Naive B cell (primary cell): Measurements from ENCODE around the gene HOXD13. TPM values are rescaled to one million over a fixed set of nuclear protein-coding genes. Genes with fewer than 3 reads are reported as not detected.

Experiments used
- ATAC-seq, 2 donors: fragments of 150-1000 bp; cut with Tn5 transposase; 2 replicates each; pipeline ENCODE4 v1.10.0; 2021; ENCODE audit warnings: low read depth in 2 of 2, mild to moderate bottlenecking in 2 of 2, moderate library complexity in 2 of 2
- DNase-seq: peaks from one replicate; pipeline ENCODE4 v3.0.0; 2022
- H3K27ac Mint-ChIP-seq, 6 donors: one replicate each; pipeline ENCODE4 v1.8.0; 2020 to 2022; ENCODE audit warnings: mild to moderate bottlenecking in 6 of 6, mixed read lengths in 6 of 6, moderate library complexity in 5 of 6, inconsistent platforms in 2 of 6
- H3K27me3 Mint-ChIP-seq, 3 donors: one replicate each; pipeline ENCODE4 v1.8.0; 2021 to 2022; ENCODE audit warnings: mixed read lengths in 3 of 3, mild to moderate bottlenecking in 1 of 3
- H3K36me3 Mint-ChIP-seq, 2 donors: one replicate each; pipeline ENCODE4 v1.8.0; 2020 to 2022; ENCODE audit warnings: mixed read lengths in 2 of 2, inconsistent platforms in 1 of 2, mild to moderate bottlenecking in 1 of 2
- H3K4me1 Mint-ChIP-seq, 3 donors: one replicate each; pipeline ENCODE4 v1.8.0; 2020 to 2022; ENCODE audit warnings: mixed read lengths in 3 of 3, inconsistent platforms in 1 of 3, mild to moderate bottlenecking in 1 of 3, moderate library complexity in 1 of 3
- H3K4me3 Mint-ChIP-seq, 8 donors: one replicate each; pipeline ENCODE4 v1.8.0; 2020 to 2022; ENCODE audit warnings: mild to moderate bottlenecking in 8 of 8, mixed read lengths in 8 of 8, moderate library complexity in 8 of 8, inconsistent platforms in 2 of 8
- H3K9me3 Mint-ChIP-seq, 7 donors: one replicate each; pipeline ENCODE4 v1.8.0; 2020 to 2022; ENCODE audit warnings: mixed read lengths in 7 of 7, mild to moderate bottlenecking in 5 of 7, inconsistent platforms in 2 of 7, moderate library complexity in 1 of 7
- polyA plus RNA-seq, 6 donors: library from polyadenylated mRNA; unstranded; fragments of 300-500 nt; fragmentation: Illumina TruSeq; gene quantifications; one replicate each; pipeline ENCODE4 v1.2.3, GENCODE V29; 2021; ENCODE audit warnings: low read depth in 6 of 6

The HOXD13 gene
- polyA plus RNA-seq, 6 donors from 2014 or later, result not detected

DNA sequence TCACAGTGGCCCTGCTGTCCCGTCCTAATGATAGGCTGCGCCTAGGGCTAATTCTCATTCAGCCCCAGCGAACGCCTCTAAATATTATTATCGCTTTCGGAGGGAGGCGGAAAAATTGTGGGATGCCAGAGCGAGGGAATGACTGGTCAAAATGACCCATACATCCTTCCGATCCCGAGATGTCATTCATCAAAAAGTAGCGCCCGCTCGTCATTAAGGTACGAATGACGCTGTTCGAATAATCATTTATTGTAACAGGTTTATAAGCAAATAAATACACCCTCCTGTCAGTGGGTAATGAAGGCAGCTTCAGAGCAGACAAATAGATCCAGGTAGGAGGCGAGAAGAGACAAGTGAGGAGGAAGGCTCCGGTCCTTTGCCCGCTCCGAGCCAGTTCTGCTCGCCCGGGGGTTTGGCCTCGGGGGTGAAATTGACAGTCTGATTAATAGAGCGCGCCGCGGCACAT, 8.7 kb upstream of the HOXD13 start, which contains the start of gene EVX2:
Gene EVX2 (minus strand): TSS at position 167 of the 466 bp plus-strand sequence. CDS start 186 bp downstream, outside the sequence.
- DNase-seq (no peak), ATAC-seq (no peak)
- Mint-ChIP-seq H3K27ac (peak within 1 kb of the TSS in 5 of 6 donors; percentile 49 to 98 (median 84)), H3K9me3 (peaks cover 5 to 54% (median 36%) of the 10 kb centered on the region in 7 donors), H3K4me1 (peaks cover 10 to 25% (median 21%) of the 10 kb centered on the region in 3 donors), H3K4me3 (peak within 1 kb of the TSS in 6 of 8 donors; percentile 24 to 75 (median 65)), H3K27me3 (peaks cover 64 to 83% (median 65%) of the 10 kb centered on the region in 3 donors), H3K36me3 (peaks cover 6 to 17% of the 10 kb centered on the region in 2 donors)

DNA sequence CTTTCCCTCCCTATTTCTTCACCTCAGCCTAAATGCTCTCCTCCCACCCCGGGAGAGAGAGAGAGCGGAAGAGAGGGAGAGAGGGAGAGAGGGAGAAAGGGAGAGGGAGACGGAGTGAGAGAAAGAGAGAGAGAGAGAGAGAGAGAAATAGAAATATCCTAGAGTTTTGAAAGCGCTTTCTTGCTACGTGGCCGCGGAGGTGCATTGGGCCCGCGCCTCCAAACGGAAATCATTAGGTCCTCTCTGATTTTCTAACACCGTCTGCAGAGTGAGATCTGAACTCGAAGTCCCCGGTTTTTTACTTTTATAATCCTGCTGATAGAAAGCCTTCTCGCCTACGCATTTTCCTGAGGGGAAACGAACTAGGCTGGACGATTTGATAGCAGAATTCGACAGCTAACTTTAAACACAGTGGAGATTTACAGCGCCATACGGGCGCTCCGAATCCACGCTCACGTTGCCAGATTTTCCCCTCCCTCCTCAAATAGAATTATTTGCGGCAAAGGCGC, 7.9 kb upstream of the HOXD13 start:
- Mint-ChIP-seq H3K4me3 (peak overlapping the region in 5 of 8 donors; percentile 10 to 72 (median 56)), H3K36me3 (peaks cover 4 to 10% of the 10 kb centered on the region in 2 donors), H3K9me3 (peaks cover 0 to 45% (median 33%) of the 10 kb centered on the region in 7 donors), H3K27ac (peak overlapping the region in 5 of 6 donors; percentile 49 to 98 (median 84)), H3K4me1 (peaks cover 4 to 17% (median 15%) of the 10 kb centered on the region in 3 donors), H3K27me3 (peaks cover 61 to 83% (median 63%) of the 10 kb centered on the region in 3 donors)
- ATAC-seq (no peak), DNase-seq (no peak)

DNA sequence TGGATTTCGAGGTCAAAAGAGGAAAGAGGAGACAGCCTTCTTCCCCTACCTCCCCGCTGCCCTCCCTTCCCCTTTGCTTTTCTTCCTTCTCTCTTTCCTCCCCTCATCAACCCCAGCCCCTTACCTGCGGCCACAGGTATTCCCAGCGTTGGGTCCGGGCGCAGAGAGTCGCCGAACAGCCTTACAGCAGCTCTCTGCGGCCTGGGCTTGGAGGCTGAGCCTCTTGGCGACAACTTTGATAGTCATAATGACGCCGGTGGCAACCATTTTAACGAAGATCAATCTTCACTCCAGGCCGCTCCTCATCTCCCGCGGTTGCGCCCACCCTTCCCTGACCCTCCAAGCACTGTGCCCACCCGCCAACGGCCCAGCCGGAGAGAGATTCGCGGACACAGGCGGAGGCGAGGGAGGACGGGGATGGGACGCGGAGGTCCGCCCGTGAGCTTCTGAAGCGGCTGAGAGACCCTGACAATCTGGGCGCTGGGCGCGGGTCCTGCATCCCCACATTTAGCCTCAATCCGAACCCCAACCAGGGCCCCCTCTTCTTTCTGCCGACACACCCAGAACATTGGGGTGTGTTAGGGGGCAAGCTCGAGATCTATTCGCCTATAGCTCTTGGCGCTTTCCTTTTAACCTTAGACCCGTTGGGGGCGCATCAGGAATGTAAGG, 7.3 kb upstream of the HOXD13 start:
- ATAC-seq, result no peak
- H3K27me3 Mint-ChIP-seq, result peaks cover 65 to 86% (median 66%) of the 10 kb centered on the region in 3 donors

DNA sequence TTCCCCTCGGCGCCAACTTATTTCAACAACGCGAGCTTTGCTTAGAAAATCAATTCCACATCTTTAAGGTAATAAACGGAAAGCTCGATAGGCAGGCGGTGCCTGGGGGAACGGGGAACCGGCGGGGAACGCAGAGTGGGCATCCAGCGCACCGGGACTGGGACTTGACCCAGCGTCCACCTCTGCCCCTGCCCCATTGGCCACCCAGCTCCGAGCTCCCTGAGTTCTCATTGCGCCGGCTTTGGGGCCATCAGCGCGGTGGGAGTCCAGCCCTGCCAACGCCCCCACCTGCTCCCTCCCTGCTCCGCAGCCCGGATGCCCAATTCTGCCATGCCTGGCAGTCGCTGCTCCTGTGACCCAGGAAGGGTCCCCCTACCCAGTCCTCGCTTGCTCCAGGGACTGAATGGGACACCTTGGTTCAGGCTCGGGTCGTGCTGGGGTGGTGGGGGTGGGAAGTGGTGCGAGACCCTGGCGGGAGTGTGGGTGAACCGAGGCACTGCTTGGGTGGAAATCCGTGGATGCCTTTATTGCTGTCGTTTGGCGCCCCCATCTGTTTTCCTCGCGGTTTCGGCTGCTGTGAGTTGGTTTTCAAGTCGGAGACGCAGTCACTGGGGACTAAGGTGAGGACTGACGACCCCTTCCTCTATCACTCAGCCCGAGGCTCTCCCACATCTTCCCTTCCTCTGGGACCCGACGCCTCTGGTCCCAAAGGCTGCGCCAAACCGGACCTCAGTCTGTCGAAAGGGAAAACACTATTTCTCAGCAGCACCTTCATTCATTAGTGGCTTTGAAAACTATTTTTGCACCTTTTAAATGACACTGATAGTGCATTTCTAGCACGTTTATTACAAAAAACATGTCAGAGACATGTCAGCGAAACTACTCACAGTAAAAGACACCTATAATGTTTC, 6.4 kb upstream of the HOXD13 start:
- H3K4me3 Mint-ChIP-seq, result peak overlapping the region in 4 of 8 donors; percentile 30 to 79 (median 58)
- peaks cover 4 to 13% of the 10 kb centered on the region in 2 donors for H3K36me3 Mint-ChIP-seq
- H3K27ac Mint-ChIP-seq, result peak overlapping the region in 3 of 6 donors; percentile 63 to 96 (median 90)
- H3K9me3 Mint-ChIP-seq, result peaks cover 0 to 45% (median 32%) of the 10 kb centered on the region in 7 donors
- DNase-seq (no peak), ATAC-seq (no peak)
- peaks cover 3 to 15% (median 13%) of the 10 kb centered on the region in 3 donors for H3K4me1 Mint-ChIP-seq
- H3K27me3 Mint-ChIP-seq, result peaks cover 71 to 88% (median 73%) of the 10 kb centered on the region in 3 donors

More for the DNA sequence above, 7.3 kb upstream of the HOXD13 start:
- DNase-seq, result no peak
- Mint-ChIP-seq H3K27ac (peak overlapping the region in 4 of 6 donors; percentile 63 to 98 (median 90)), H3K36me3 (peaks cover 4 to 9% of the 10 kb centered on the region in 2 donors), H3K4me3 (peak overlapping the region in 3 of 8 donors; percentile 69 to 72 (median 70)), H3K9me3 (peaks cover 0 to 45% (median 33%) of the 10 kb centered on the region in 7 donors), H3K4me1 (peaks cover 3 to 17% (median 13%) of the 10 kb centered on the region in 3 donors)

DNA sequence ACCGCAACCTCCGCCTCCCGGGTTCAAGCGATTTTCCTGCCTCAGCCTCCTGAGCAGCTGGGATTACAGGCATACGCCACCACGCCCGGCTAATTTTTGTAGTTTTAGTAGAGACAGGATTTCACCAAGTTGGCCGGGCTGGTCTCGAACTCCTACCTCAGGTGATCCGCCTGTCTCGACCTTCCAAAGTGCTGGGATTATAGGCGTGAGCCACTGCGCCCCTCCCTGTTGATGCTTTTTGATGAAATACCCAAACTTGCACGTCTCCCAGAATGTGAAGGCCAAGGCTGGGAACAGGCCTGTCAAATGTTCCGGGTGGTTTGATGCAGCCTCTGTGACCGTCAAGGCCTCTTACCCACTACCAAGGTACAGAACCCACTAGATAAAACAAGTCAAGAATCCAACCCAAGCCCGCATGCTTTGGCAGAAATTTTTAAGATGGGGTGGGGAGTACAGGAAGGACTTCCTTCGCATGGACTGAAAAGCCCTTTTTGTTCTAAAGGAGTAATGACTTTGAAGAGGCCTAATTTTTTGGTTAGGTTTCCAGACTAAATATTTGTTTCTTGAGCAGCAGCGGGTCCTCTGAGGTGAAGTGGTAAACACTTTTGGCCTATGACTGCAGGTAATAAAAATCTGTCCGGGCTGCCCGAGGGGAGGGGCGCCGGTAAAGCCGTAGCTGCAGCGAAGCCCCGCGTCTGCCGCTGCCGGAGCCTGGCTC, 5.0 kb upstream of the HOXD13 start:
- H3K27ac Mint-ChIP-seq, result peak overlapping the region in 3 of 6 donors; percentile 12 to 94 (median 90)
- H3K36me3 Mint-ChIP-seq, result peaks cover 4 to 16% of the 10 kb centered on the region in 2 donors
- peaks cover 8 to 13% (median 12%) of the 10 kb centered on the region in 3 donors for H3K4me1 Mint-ChIP-seq
- DNase-seq (no peak), ATAC-seq (no peak)
- peaks cover 0 to 48% (median 35%) of the 10 kb centered on the region in 7 donors for H3K9me3 Mint-ChIP-seq
- H3K4me3 Mint-ChIP-seq, result peak overlapping the region in 5 of 8 donors; percentile 32 to 76 (median 67)
- peaks cover 72 to 93% (median 87%) of the 10 kb centered on the region in 3 donors for H3K27me3 Mint-ChIP-seq

DNA sequence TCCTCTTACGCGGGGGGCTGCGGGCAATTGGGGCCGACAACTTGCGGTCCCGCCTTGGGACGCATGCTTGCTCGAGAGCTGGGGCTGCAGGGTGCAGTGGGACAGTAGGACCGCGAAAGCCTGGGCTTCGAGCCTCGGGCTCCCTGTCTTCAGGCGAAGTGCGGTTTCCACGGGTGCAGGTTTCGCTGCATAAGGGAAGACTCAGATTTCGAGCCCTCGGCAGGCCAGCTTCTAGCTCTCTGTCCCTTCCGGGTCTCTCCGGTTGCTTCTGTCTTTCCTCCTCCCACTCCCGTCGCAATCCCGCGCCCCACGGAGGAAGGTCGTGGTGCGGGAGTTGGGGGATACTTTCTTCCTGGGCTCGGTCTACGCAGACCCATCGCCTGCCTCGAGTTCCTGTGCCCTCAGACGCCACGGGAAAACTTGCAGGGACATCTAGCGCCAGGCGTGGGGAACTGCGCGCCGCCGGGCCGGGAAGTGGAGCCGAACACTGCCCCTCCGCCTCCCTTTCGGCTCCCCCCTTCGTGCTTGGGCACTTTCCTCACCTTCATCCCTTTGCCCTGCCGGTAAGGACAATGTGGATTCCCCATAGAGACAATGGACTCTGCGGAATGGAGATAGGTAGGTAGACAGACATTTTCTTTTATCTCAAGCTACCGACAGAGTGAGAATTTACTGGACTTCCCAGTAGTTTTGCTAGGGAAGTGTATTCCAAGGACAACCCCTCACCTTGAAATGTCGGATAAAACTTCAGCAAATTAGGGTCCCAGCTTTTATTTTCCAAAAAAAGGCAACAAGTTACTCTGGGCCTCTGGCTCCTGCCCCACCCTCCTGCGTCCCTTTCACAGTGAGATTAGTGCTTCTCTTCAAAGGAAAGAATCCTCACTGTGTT, 4.2 kb upstream of the HOXD13 start:
- peak overlapping the region in 5 of 6 donors; percentile 12 to 94 (median 23) for H3K27ac Mint-ChIP-seq
- H3K4me3 Mint-ChIP-seq, result peak overlapping the region in 5 of 8 donors; percentile 34 to 67 (median 45)
- peaks cover 68 to 91% (median 84%) of the 10 kb centered on the region in 3 donors for H3K27me3 Mint-ChIP-seq
- H3K4me1 Mint-ChIP-seq, result peaks cover 11 to 13% (median 12%) of the 10 kb centered on the region in 3 donors
- DNase-seq, result no peak
- peaks cover 0 to 43% (median 29%) of the 10 kb centered on the region in 7 donors for H3K9me3 Mint-ChIP-seq
- H3K36me3 Mint-ChIP-seq, result peaks cover 4 to 16% of the 10 kb centered on the region in 2 donors
- ATAC-seq, result no peak

DNA sequence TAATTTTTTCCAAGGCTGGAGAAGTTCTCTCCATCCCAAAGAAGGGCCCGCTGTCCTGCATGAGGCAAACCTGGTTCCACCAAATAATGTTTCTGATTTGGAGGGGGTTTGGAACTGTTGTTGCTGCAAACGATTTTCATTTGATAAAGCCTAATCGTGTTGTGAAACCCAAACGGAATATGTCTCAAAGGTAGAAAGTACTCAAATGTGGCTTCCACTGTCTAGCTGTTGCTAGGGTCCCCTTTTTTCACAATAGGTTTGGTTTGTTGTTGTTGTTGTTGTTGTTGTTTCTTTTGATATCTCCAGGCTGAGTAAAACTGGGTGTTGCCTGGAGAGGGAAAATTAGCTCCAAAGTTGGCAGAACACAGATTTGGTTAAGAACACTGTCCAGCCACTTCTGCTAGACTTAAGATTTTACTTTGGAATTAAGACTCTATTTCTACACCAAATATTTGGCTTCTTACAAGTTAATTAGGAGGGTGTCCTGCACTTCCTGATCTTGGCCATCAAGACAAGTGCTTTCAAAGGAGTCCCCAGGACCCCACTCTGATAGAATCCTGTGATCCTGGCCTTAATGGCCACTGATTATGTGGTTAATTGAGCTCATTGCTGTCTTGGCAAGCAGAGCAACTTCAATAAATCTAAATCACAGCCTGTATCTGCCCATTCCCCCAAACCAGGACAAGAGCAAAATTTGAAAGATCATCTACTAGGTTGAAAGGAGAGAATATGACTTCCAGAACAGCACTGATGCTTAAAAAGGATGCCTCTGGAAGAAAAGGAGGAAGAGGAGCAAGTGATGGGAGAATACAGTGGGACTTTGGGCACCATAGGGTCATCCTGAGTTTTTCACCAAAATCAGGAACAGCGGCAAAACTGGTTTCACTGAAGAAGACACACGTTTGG, 3.3 kb upstream of the HOXD13 start:
- peak overlapping the region in 2 of 6 donors; percentile 88 to 94 for H3K27ac Mint-ChIP-seq

DNA sequence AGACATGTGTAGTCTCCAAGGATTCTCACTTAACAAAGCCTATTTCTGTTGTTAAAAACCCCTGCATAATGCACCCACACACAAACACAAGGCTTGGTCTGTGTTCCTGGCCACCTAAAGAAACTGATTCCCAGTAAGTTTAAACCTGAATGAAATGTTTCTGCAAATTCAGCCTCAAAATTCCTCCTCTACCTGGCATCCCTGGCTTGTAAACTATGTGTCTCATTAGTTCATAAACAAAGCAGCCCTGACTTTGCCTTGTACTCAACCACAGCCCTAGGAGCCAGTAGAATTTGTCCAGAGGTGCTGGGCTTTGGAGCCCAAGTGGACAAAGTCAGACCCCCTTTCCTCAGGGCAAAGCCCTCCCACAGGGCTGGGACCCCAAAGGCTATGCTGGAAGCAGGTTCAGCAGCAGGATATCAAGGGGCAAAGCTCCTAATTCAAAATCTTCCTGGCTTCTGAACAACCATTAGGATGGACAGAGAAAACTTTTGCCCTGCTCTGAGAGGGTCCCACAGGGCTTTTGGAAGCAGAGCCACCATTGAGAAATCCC, 2.6 kb upstream of the HOXD13 start:
- Mint-ChIP-seq H3K36me3 (peaks cover 0 to 16% of the 10 kb centered on the region in 2 donors), H3K27ac (no peak overlapping the region), H3K4me1 (peaks cover 14 to 23% (median 18%) of the 10 kb centered on the region in 3 donors), H3K27me3 (peaks cover 71 to 91% (median 85%) of the 10 kb centered on the region in 3 donors), H3K4me3 (peak overlapping the region in 1 of 8 donors; percentile 54), H3K9me3 (peaks cover 0 to 42% (median 19%) of the 10 kb centered on the region in 7 donors)
- no peak for ATAC-seq
- DNase-seq, result no peak

More for the DNA sequence above, 3.3 kb upstream of the HOXD13 start:
- Mint-ChIP-seq H3K27me3 (peaks cover 70 to 91% (median 85%) of the 10 kb centered on the region in 3 donors), H3K36me3 (peaks cover 0 to 16% of the 10 kb centered on the region in 2 donors), H3K9me3 (peaks cover 0 to 43% (median 26%) of the 10 kb centered on the region in 7 donors), H3K4me3 (peak overlapping the region in 3 of 8 donors; percentile 31 to 54 (median 40)), H3K4me1 (peaks cover 18 to 20% (median 18%) of the 10 kb centered on the region in 3 donors)
- DNase-seq, result no peak
- ATAC-seq, result no peak

DNA sequence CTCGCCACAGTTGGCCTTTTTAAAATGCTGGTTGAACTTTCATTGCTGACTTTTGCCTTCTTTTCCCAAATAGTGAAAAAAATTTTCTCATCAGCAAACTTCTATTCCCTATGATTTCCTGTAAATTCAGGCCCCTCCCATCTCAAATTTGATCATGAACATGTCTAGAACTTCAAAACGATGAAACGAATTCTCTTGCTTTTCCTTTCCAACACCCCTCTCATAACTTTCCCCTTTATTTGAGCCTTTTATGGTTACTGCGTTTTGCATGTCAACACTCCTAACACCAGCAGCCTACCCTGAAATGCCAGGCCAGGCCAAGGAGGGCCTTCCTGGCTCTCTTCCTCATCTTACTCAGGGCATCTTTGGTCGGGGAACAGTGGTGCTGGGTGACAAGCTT, 1.7 kb upstream of the HOXD13 start:
- Mint-ChIP-seq H3K4me3 (peak overlapping the region in 1 of 8 donors; percentile 13), H3K27me3 (peaks cover 74 to 91% (median 87%) of the 10 kb centered on the region in 3 donors), H3K36me3 (peaks cover 0 to 16% of the 10 kb centered on the region in 2 donors), H3K4me1 (peaks cover 14 to 23% (median 18%) of the 10 kb centered on the region in 3 donors), H3K9me3 (peaks cover 0 to 43% (median 22%) of the 10 kb centered on the region in 7 donors), H3K27ac (peak overlapping the region in 2 of 6 donors; percentile 0 to 78)
- ATAC-seq (no peak), DNase-seq (no peak)
